GM23338 (cell line): ENCODE results near the gene TINAGL1. TPM values are rescaled to one million over a fixed set of nuclear protein-coding genes. Genes with fewer than 3 reads are reported as not detected.

Source experiments
- ATAC-seq: fragments of 200-7000 bp; cut with Tn5 transposase; 3 replicates; pipeline ENCODE4 v1.9.1; 2020
- DNase-seq: peaks from one replicate; pipeline ENCODE4 v3.0.0-alpha.2; 2015; ENCODE audit warnings: low spot score
- H2AFZ ChIP-seq: fragments of 200-600 bp; sonication (generic); 2 replicates; pipeline ENCODE4 v1.8.0; 2016; ENCODE audit warnings: antibody characterized with exemption, mild to moderate bottlenecking, moderate library complexity
- H3F3A ChIP-seq: fragments of 200-600 bp; sonication (generic); replicated peaks from 2 replicates; pipeline ENCODE4 v1.8.0; 2017; ENCODE audit warnings: antibody characterized with exemption, mixed run types, low read depth
- H3K27ac ChIP-seq: fragments of 200-600 bp; sonication (generic); 2 replicates; pipeline ENCODE4 v1.6.1; 2016; ENCODE audit warnings: low read depth
- H3K27me3 ChIP-seq: fragments of 200-600 bp; sonication (generic); 2 replicates; pipeline ENCODE4 v1.8.0; 2016; ENCODE audit warnings: mild to moderate bottlenecking, mixed run types, moderate library complexity; ENCODE audit not compliant: insufficient read depth
- H3K36me3 ChIP-seq: fragments of 200-600 bp; sonication (generic); 2 replicates; pipeline ENCODE4 v1.8.0; 2016; ENCODE audit warnings: mild to moderate bottlenecking; ENCODE audit not compliant: insufficient read depth
- H3K4me1 ChIP-seq: fragments of 200-600 bp; sonication (generic); 2 replicates; pipeline ENCODE4 v1.8.0; 2016; ENCODE audit warnings: mild to moderate bottlenecking, moderate library complexity; ENCODE audit not compliant: insufficient read depth
- H3K4me2 ChIP-seq: fragments of 200-600 bp; sonication (generic); 2 replicates; pipeline ENCODE4 v1.7.1; 2017; ENCODE audit warnings: mixed run types
- H3K4me3 ChIP-seq: fragments of 200-600 bp; sonication (generic); 2 replicates; pipeline ENCODE4 v1.6.1; 2016; ENCODE audit warnings: mixed run types
- H3K79me2 ChIP-seq: fragments of 200-600 bp; sonication (generic); replicated peaks from 2 replicates; pipeline ENCODE4 v1.8.0; 2017; ENCODE audit warnings: mild to moderate bottlenecking; ENCODE audit not compliant: insufficient read depth
- H3K9me2 ChIP-seq: fragments of 200-600 bp; sonication (generic); 2 replicates; pipeline ENCODE4 v1.8.0; 2017; ENCODE audit not compliant: insufficient read depth
- H4K20me1 ChIP-seq: fragments of 200-600 bp; sonication (generic); replicated peaks from 2 replicates; pipeline ENCODE4 v1.8.0; 2017; ENCODE audit warnings: mild to moderate bottlenecking; ENCODE audit not compliant: insufficient read depth
- H3K27ac Mint-ChIP-seq: 2 replicates; pipeline ENCODE4 v1.8.0; 2020; ENCODE audit warnings: inconsistent platforms, mild to moderate bottlenecking, moderate library complexity, mixed read lengths
- H3K27me3 Mint-ChIP-seq: 3 replicates; pipeline ENCODE4 v1.8.0; 2022; ENCODE audit warnings: low read depth, mild to moderate bottlenecking, moderate library complexity, mixed read lengths, inconsistent platforms; ENCODE audit not compliant: insufficient read depth, poor library complexity
- H3K36me3 Mint-ChIP-seq: 3 replicates; pipeline ENCODE4 v1.8.0; 2021; ENCODE audit warnings: low read depth, mild to moderate bottlenecking, inconsistent platforms, moderate library complexity, mixed read lengths
- H3K4me1 Mint-ChIP-seq: 3 replicates; pipeline ENCODE4 v1.8.0; 2020; ENCODE audit warnings: mild to moderate bottlenecking, inconsistent platforms, mixed read lengths
- H3K4me3 Mint-ChIP-seq: 3 replicates; pipeline ENCODE4 v1.8.0; 2021; ENCODE audit warnings: moderate library complexity, mild to moderate bottlenecking, inconsistent platforms, mixed read lengths
- H3K9me3 Mint-ChIP-seq: 3 replicates; pipeline ENCODE4 v1.8.0; 2020; ENCODE audit warnings: moderate library complexity, mild to moderate bottlenecking, inconsistent platforms, mixed read lengths
- CREB1 ChIP-seq: fragments of 250-450 bp; sonication (Bioruptor Pico); IDR thresholded peaks from 2 replicates; pipeline ENCODE4 v1.5.0; 2020; ENCODE audit warnings: low read depth, mild to moderate bottlenecking, moderate library complexity
- CTCF ChIP-seq, 2 experiments: fragments of 200-600 bp in 1 of 2; sonication (generic) in 1 of 2; conservative IDR thresholded peaks; 2 replicates each; pipeline versions ENCODE4 v1.5.1 to v1.6.1; 2016 to 2017; ENCODE audit warnings: antibody characterized with exemption in 2 of 2, low read depth in 2 of 2, mild to moderate bottlenecking in 2 of 2, moderate library complexity in 1 of 2
- ETS1 ChIP-seq: IDR thresholded peaks from 2 replicates; pipeline ENCODE4 v1.6.1; 2016; ENCODE audit warnings: antibody characterized with exemption
- EZH2 ChIP-seq: fragments of 200-600 bp; sonication (generic); IDR thresholded peaks from one replicate; pipeline ENCODE4 v1.8.0; 2017; ENCODE audit warnings: antibody characterized with exemption, mild to moderate bottlenecking, low read depth; ENCODE audit not compliant: unreplicated experiment
- EZH2phosphoT487 ChIP-seq: fragments of 200-600 bp; sonication (generic); IDR thresholded peaks from one replicate; pipeline ENCODE4 v1.8.1; 2018; ENCODE audit warnings: antibody characterized with exemption; ENCODE audit not compliant: unreplicated experiment
- JUNB ChIP-seq: IDR thresholded peaks from one replicate; pipeline ENCODE4 v1.6.1; 2016; ENCODE audit warnings: antibody characterized with exemption; ENCODE audit not compliant: unreplicated experiment
- NANOG ChIP-seq: IDR thresholded peaks from 2 replicates; pipeline ENCODE4 v1.6.1; 2016; ENCODE audit warnings: antibody characterized with exemption, borderline replicate concordance
- POLR2AphosphoS5 ChIP-seq: IDR thresholded peaks from 2 replicates; pipeline ENCODE4 v1.6.1; 2016; ENCODE audit warnings: antibody characterized with exemption, low read depth
- STAT1 ChIP-seq: IDR thresholded peaks from one replicate; pipeline ENCODE4 v1.6.1; 2016; ENCODE audit warnings: antibody characterized with exemption; ENCODE audit not compliant: unreplicated experiment
- ZNF114 ChIP-seq: fragments of 250-450 bp; sonication (Bioruptor Pico); IDR thresholded peaks from 2 replicates; pipeline ENCODE4 v1.5.0; 2020; ENCODE audit warnings: mild to moderate bottlenecking, moderate library complexity
- ZNF331 ChIP-seq: fragments of 250-450 bp; sonication (Bioruptor Pico); IDR thresholded peaks from 2 replicates; pipeline ENCODE4 v1.5.0; 2020; ENCODE audit warnings: low read depth, mild to moderate bottlenecking, moderate library complexity
- polyA plus RNA-seq: library from polyadenylated mRNA; unstranded; fragments of >200 nt; fragmentation: Nextera tagmentation; extraction: Ambion mirVana; gene quantifications from 2 replicates; pipeline ENCODE4 v1.2.1, GENCODE V29; 2016
- total RNA-seq: library from RNA; depleted of rRNA; stranded (reverse); fragments of >200 nt; shearing (Covaris generic); gene quantifications from 2 replicates; pipeline ENCODE4 v1.2.3, GENCODE V29; 2014
- TF ChIP-seq, protein P1 (sequence below): IDR thresholded peaks from one replicate; pipeline ENCODE4 v1.6.1; 2018; ENCODE audit warnings: antibody characterized with exemption; ENCODE audit not compliant: unreplicated experiment

The TINAGL1 gene
- total and polyA plus RNA-seq, 2 experiments from 2014 or later, result 6.8 to 15.8 TPM

- TF ChIP-seq, protein P1, sequence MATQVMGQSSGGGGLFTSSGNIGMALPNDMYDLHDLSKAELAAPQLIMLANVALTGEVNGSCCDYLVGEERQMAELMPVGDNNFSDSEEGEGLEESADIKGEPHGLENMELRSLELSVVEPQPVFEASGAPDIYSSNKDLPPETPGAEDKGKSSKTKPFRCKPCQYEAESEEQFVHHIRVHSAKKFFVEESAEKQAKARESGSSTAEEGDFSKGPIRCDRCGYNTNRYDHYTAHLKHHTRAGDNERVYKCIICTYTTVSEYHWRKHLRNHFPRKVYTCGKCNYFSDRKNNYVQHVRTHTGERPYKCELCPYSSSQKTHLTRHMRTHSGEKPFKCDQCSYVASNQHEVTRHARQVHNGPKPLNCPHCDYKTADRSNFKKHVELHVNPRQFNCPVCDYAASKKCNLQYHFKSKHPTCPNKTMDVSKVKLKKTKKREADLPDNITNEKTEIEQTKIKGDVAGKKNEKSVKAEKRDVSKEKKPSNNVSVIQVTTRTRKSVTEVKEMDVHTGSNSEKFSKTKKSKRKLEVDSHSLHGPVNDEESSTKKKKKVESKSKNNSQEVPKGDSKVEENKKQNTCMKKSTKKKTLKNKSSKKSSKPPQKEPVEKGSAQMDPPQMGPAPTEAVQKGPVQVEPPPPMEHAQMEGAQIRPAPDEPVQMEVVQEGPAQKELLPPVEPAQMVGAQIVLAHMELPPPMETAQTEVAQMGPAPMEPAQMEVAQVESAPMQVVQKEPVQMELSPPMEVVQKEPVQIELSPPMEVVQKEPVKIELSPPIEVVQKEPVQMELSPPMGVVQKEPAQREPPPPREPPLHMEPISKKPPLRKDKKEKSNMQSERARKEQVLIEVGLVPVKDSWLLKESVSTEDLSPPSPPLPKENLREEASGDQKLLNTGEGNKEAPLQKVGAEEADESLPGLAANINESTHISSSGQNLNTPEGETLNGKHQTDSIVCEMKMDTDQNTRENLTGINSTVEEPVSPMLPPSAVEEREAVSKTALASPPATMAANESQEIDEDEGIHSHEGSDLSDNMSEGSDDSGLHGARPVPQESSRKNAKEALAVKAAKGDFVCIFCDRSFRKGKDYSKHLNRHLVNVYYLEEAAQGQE, result no peak
- TF ChIP-seq ETS1 (no peak), CTCF (conservative IDR thresholded peaks at IDR 0.05; ENCODE audit: low read depth in 2 of 2) (no peak), ZNF114 (CRISPR knock-in tag) (no peak)
Measured at GRCh38 chr1:31552489-31552888, 23.8 kb upstream of the TINAGL1 start (continued).

GRCh38 chr1:31556481-31557006, 19.8 kb upstream of the TINAGL1 start:
- Histone ChIP-seq H3K27ac (no peak overlapping the region), H3K4me3 (no peak overlapping the region), H3F3A (no peaks in the 10 kb centered on the region), H3K79me2 (no peaks in the 10 kb centered on the region), H3K4me1 (no peaks in the 10 kb centered on the region), H3K9me2 (no peaks in the 10 kb centered on the region), H4K20me1 (no peaks in the 10 kb centered on the region), H3K27me3 (no peaks in the 10 kb centered on the region), H3K4me2 (no peak overlapping the region), H3K36me3 (no peaks in the 10 kb centered on the region), H2AFZ (no peak overlapping the region)
- DNase-seq (no peak), ATAC-seq (no peak)
- no peak overlapping the region for H3K4me3 Mint-ChIP-seq
- no peak overlapping the region for H3K27ac Mint-ChIP-seq
- peaks cover 4% of the 10 kb centered on the region; the same call in 2 of the 3 replicates for H3K9me3 Mint-ChIP-seq
- H3K36me3 Mint-ChIP-seq, result no peaks in the 10 kb centered on the region
- peaks cover 1% of the 10 kb centered on the region for H3K27me3 Mint-ChIP-seq
- H3K4me1 Mint-ChIP-seq, result no peaks in the 10 kb centered on the region
- no peak for TF ChIP-seq ZNF331 (CRISPR knock-in tag)
- no peak for TF ChIP-seq STAT1
- TF ChIP-seq ETS1, result no peak
- no peak for TF ChIP-seq EZH2
- TF ChIP-seq JUNB, result no peak
- no peak for TF ChIP-seq POLR2AphosphoS5
- TF ChIP-seq ZNF114 (CRISPR knock-in tag), result no peak
- no peak for TF ChIP-seq EZH2phosphoT487
- TF ChIP-seq CREB1 (CRISPR knock-in tag), result no peak
- TF ChIP-seq CTCF (conservative IDR thresholded peaks at IDR 0.05; ENCODE audit: low read depth in 2 of 2), result no peak
- TF ChIP-seq, protein P1, result no peak
- TF ChIP-seq NANOG, result no peak
